Measurements from ENCODE around the gene CCDC167.

Gene CCDC167

GRCh38 chr6:37528541-37528940, 28.8 kb upstream of the CCDC167 start:
- DNase-seq = no peak

GRCh38 chr6:37525460-37526357, 26.0 kb upstream of the CCDC167 start:
- no peak for DNase-seq

GRCh38 chr6:37524970-37525318, 25.3 kb upstream of the CCDC167 start:
- DNase-seq = no peak

- DNase-seq = no peak
Measured at GRCh38 chr6:37524025-37524969, 24.6 kb upstream of the CCDC167 start.

- DNase-seq = no peak
Measured at GRCh38 chr6:37523412-37523811, 23.7 kb upstream of the CCDC167 start.

- DNase-seq = no peak
Measured at GRCh38 chr6:37522836-37523235, 23.1 kb upstream of the CCDC167 start.

- no peak for DNase-seq
Measured at GRCh38 chr6:37521674-37522073, 22.0 kb upstream of the CCDC167 start.

- DNase-seq = no peak
Measured at GRCh38 chr6:37520926-37521325, 21.2 kb upstream of the CCDC167 start.

- DNase-seq = no peak
Measured at GRCh38 chr6:37519461-37519860, 19.8 kb upstream of the CCDC167 start.

- DNase-seq = no peak
Measured at GRCh38 chr6:37518116-37518515, 18.4 kb upstream of the CCDC167 start.

GRCh38 chr6:37517411-37517812, 17.7 kb upstream of the CCDC167 start:
- peak; percentile 81 for DNase-seq

GRCh38 chr6:37516920-37517405, 17.3 kb upstream of the CCDC167 start:
- no peak for DNase-seq

GRCh38 chr6:37516076-37516919, 16.6 kb upstream of the CCDC167 start:
- peak; percentile 90 for DNase-seq

- no peak for DNase-seq
Measured at GRCh38 chr6:37515712-37516075, 16.0 kb upstream of the CCDC167 start.

- DNase-seq = no peak
Measured at GRCh38 chr6:37514837-37515236, 15.1 kb upstream of the CCDC167 start.

- peak; percentile 21 for DNase-seq
Measured at GRCh38 chr6:37514321-37514771, 14.7 kb upstream of the CCDC167 start.

- DNase-seq = no peak
Measured at GRCh38 chr6:37513576-37513975, 13.9 kb upstream of the CCDC167 start.

- DNase-seq = no peak
Measured at GRCh38 chr6:37513155-37513554, 13.5 kb upstream of the CCDC167 start.

- DNase-seq = no peak
Measured at GRCh38 chr6:37512400-37513011, 12.8 kb upstream of the CCDC167 start.

- no peak for DNase-seq
Measured at GRCh38 chr6:37511910-37512399, 12.3 kb upstream of the CCDC167 start.

GRCh38 chr6:37511201-37511600, 11.5 kb upstream of the CCDC167 start:
- no peak for DNase-seq

All from activated gamma-delta T cell treated with Interleukin-2 at 50 U/mL for 16 hours (primary cell).